ENCODE data around the gene PADI1. TPM values are rescaled to one million over a fixed set of nuclear protein-coding genes. Genes with fewer than 3 reads are reported as not detected.

Gene PADI1
- total RNA-seq, 1 experiment from 2014 or later = 0.24 TPM

GRCh38 chr1:17251701-17252376 lies 46.9 kb downstream of the PADI1 start:
- Histone ChIP-seq H4K5ac (ENCODE audit: insufficient read length, low read depth, low read length) (no peak overlapping the region), H2BK5ac (ENCODE audit: insufficient read length, low read length) (no peak overlapping the region), H3K18ac (ENCODE audit: insufficient read length, low read depth, low read length) (no peak overlapping the region), H3K9ac (ENCODE audit: extremely low read depth, insufficient read length, low read length) (no peak overlapping the region), H2BK15ac (ENCODE audit: low read depth, low read length) (no peak overlapping the region), H3K4me1 (ENCODE audit: insufficient read depth, low read length) (no peaks in the 10 kb centered on the region), H3K56ac (ENCODE audit: insufficient read length, low read depth, low read length) (no peak overlapping the region), H3K79me1 (ENCODE audit: insufficient read depth, low read depth, low read length, poor library complexity, severe bottlenecking) (no peaks in the 10 kb centered on the region), H4K20me1 (ENCODE audit: control insufficient read depth, insufficient read depth, insufficient read length) (peaks cover 5% of the 10 kb centered on the region), H3K27me3 (ENCODE audit: insufficient read depth, low read length) (no peaks in the 10 kb centered on the region), H3K23ac (ENCODE audit: insufficient read length, low read depth, low read length) (no peak overlapping the region), H2BK20ac (ENCODE audit: low read depth, low read length, poor library complexity, severe bottlenecking) (no peak overlapping the region), H3T11ph (ENCODE audit: low read length) (no peak overlapping the region), H2AK5ac (ENCODE audit: insufficient read length, low read length) (no peak overlapping the region), H2BK120ac (ENCODE audit: low read depth, low read length, poor library complexity, severe bottlenecking) (no peak overlapping the region), H3K9me3 (ENCODE audit: control insufficient read depth, low read depth, low read length) (no peaks in the 10 kb centered on the region), H3K14ac (ENCODE audit: insufficient read depth, low read length) (no peak overlapping the region; the same call in 1 of the 2 replicates), H2AFZ (ENCODE audit: low read length) (no peak overlapping the region), H3K79me2 (ENCODE audit: insufficient read depth, low read length) (no peaks in the 10 kb centered on the region), H3K4me2 (ENCODE audit: insufficient read depth, insufficient read length, low read length) (no peak overlapping the region), H4K8ac (replicated peaks; ENCODE audit: insufficient read length, low read depth, low read length) (no peak overlapping the region), H2BK12ac (ENCODE audit: insufficient read length, low read depth, low read length) (no peak overlapping the region), H4K91ac (ENCODE audit: insufficient read length, low read depth, low read length) (no peak overlapping the region), H3K27ac (ENCODE audit: insufficient read length, low read depth, low read length) (no peak overlapping the region), H3K4ac (ENCODE audit: low read depth, low read length) (no peak overlapping the region), H3K23me2 (ENCODE audit: insufficient read length, low read depth, low read length, poor library complexity, severe bottlenecking) (no peaks in the 10 kb centered on the region)
- no peak overlapping the region for H3K4me3 Mint-ChIP-seq
- H3K4me1 Mint-ChIP-seq = peaks cover 9 to 13% of the 10 kb centered on the region in 2 experiments
- no peaks in the 10 kb centered on the region; a peak in 2 of 5 replicates for H3K9me3 Mint-ChIP-seq
- TF ChIP-seq CTCF (conservative IDR thresholded peaks at IDR 0.05) = no peak
- DNase-seq = no peak
- WGBS (ENCODE audit: extremely low coverage, insufficient read length, low lambda C conversion rate) = no CpG with 5 or more reads among the region's 3 CpGs
- H3K27me3 Mint-ChIP-seq (ENCODE audit: low read depth) = no peaks in the 10 kb centered on the region
- H3K36me3 Mint-ChIP-seq (ENCODE audit: insufficient read depth in 1 of 3, low read depth in 3 of 3) = no peaks in the 10 kb centered on the region
- no peak overlapping the region; a peak in 1 of 7 replicates for H3K27ac Mint-ChIP-seq

All from H9 (cell line).